HG02798 (cell line): ENCODE measurements around the gene GPI.

Experiments used
- ATAC-seq: cut with Tn5 transposase; IDR thresholded peaks from one replicate; pipeline ENCODE4 v1.9.1; 2021; ENCODE audit warnings: mild to moderate bottlenecking; ENCODE audit not compliant: unreplicated experiment, poor library complexity

The GPI gene

GRCh38 chr19:34448191-34448590 is 83.2 kb downstream of the GPI start:
- ATAC-seq = no peak
